GM18498 (cell line): ENCODE data around the gene ERC1.
A peak's percentile ranks its signal among the peaks of the same experiment; 100 is the strongest.

Experiments used
- ATAC-seq: cut with Tn5 transposase; IDR thresholded peaks from one replicate; pipeline ENCODE4 v1.9.1; 2021; ENCODE audit warnings: mild to moderate bottlenecking, moderate library complexity; ENCODE audit not compliant: unreplicated experiment

The ERC1 gene

DNA sequence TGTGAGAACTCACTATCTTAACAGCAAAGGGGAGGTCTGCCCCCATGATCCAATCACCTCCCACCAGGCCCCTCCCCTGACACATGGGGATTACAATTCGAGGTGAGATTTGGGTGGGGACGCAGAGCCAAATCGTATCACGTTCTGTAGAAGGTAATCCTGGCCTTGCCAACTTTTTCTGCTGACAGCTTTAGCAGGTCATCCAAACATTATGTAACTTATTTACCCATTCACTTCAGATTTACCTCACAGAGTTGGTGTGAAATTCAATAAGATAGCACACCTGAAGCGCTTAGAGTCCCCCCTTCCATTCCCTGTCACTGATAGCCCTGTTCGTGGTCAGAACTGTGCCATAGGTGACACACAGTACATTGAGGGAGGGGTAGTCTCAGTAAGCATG, 384.3 kb downstream of the ERC1 start:
- no peak for ATAC-seq

DNA sequence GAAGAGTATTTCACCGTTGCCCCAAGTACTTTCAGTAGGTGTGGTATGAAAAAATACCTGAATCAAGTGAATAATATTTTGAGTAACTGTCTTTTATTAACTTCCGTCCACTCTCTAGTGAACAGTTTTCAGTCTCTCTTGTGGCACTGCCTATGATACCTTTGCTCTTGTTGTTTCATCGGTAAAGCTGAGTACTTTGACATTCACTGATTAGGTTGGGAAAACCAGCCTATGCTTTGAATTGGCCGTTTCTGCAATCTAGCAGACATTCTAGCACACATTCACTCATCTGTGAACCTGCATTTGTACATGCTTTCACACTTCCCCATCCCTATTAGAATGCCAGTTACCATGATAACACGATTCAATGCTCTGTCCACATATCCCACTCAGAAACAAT, 386.1 kb downstream of the ERC1 start:
- ATAC-seq, result no peak

DNA sequence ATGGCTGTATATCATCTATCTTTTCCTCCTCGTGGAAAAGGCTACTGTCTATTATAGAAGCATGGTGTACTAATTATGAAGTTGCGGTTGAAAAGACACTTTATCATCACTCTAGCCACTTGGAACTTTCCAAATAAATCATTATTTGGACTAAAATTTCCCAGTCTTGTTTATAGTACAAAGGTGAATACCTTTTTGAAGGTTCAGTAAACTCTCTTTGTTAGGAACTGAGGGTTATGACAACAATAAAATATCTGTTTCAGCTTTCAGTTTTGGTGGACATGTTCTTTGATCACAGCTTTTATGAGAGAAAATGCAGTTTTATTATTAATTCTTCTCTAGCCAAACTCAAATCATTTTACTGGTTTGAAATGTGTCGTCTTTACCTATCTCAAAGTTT, 386.7 kb downstream of the ERC1 start:
- no peak for ATAC-seq

DNA sequence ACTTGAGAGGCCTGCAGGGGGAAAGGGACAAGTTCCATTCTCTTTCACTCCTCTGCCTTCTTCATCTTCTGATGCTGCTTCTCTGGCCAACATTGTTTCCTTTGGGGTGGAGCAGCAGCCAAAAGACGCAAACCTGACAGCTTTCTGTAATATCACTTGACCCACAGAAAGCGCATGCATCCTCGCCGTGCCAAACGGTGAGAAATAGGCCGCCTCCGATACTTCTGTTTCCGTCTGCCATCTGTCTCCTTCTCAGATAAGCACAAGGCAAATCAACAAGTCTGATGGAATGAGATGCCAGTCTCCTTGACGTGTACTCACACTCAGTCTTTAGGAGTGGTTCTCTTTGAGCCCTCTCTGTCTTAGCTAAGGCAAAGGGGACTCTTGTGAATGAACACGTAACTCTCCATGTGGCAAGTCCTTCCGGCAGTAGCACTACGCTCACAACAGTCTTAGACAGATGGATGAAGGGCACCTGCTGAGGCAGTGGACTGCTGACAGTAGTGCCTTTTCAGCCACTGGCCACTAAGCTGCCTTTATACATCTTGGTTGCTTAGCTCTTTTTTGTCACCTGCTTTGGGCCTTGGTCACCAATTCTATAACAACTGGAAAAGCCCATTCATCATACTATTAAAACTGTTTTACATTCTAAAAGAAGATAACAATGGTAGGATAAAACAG, 389.3 kb downstream of the ERC1 start:
- ATAC-seq, result no peak

DNA sequence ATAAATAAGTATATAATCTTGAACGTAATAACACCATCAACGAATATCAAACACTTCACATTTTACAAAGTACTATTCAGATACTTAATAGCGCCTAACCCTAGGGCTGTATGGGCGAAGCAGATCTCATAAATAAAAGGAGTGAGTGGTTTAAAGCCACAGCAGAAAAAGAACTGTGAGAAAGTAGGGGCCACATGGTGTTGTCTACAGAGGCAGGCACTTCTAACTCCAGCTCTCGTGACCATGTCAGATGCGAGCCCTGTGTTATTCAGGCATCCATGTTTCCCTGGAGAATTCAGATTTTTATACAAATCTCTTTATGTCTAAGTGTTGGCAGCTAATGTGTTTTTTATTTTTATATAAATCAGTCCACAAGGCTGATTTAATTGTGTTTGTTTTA, 391.1 kb downstream of the ERC1 start:
- no peak for ATAC-seq

DNA sequence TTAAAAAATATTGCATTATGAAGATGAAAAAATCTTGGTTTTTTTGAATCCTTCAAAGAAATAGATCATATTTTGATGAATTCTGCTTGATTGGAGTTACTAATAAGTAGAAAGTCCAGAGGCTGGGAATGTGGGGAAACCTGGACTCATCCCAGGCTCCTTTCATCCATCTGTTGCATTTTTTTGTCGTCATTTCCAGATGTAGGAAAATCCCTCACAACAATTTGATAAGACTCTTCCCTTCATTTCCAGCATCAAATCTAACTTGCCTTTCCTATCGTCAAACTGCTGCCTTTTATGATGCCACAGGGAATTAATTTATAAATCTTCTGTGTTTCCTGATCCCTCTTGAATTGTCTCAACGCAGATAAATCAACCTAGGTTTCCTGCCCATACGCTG, 391.8 kb downstream of the ERC1 start:
- ATAC-seq, result no peak

DNA sequence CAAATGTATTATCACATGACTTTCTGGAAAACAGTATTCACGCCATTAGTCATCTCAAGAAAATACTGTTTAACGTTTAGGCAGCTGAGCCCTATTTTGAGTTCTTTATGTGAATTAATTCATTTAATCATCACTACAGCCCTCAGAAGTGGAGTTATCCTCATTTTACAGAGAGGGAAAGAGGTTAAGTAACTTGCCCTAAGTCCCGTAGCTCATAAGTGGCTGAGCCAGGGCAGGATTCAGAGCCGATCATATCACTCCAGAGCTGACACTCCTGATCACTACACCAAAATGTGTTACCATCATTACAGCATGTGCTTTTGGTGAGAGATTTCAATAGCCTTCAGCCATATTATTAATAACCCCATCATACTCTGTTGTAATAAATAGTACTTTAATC, 392.7 kb downstream of the ERC1 start:
- no peak for ATAC-seq

DNA sequence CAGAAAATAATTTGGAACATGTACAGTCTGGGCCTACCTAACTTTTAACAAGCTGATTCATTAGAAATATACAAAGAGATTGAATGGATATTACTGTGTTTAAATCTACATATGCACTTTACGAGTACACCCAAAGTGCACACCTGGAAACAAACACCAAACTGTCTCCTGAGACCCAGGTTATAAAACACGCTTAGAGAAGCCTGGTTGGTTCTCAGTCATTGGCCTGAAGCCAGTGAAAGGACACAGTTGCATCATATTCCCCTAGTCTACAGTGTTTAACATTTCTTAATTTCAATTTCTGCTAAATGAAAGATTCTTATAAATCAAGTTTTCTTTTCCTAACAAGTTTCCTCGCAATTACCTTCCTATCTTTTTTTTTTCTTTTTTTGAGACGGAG, 393.9 kb downstream of the ERC1 start:
- no peak for ATAC-seq

DNA sequence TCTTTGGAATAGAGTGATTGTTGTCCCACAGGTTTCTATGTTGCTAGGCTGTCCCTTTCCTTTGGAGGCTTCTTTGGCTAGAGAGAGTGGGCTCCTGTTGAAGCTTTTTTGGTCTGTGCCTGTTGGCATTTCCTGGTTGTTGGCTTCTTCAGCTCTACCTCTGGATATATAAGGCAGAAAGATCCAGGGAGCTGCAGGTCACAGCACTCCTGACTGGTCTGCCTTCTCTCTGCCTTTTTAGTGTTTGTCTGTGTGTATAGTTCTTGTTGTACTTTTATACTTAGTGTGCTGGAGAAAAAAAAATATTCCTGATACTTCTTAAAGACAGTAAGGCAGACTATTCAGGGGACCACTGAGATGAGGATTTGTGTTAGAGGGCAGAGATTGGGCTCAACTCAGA, 400.7 kb downstream of the ERC1 start:
- ATAC-seq, result no peak

DNA sequence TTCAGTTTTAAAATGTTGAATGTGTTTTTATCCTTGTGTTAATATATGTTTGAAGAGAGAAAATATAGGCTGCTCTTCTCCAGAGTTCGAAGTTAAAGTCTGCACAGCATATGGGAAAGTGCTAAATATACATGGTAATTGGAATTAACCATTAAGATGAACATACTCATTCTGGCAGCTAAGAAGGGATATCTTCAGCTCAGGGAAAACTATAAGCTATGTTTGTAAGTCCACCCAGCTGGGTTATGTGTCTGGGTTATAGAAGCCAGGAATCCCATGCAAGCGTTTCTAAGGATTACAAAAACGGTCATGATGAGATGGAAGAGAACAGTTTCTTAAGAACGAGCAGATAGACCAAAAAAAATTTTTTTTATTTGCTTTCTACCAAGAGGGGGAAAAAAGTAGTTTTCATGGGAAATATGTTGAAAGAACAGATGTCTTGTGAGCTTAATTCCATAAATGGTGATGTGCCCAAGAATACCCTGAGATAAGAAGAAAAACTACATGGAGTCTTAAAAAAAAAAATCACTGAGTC, 404.5 kb downstream of the ERC1 start:
- no peak for ATAC-seq

DNA sequence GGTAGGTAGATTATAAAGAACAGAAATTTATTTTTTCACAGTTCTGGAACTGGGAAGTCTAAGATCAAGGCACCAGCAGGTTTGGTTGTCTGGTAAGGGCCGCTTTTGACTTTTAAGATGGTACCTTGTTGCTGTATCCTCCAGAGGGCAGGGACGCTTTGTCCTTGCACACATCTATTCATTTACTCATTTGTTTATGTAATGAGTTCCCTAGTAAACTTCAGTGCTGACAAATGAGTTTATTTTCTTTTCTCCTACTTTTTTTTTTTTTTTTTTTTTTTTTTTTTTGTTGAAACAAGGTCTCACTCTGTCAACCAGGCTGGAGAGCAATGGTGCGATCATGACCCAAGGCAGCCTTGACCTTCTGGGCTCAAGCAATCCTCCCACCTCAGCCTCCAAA, 407.6 kb downstream of the ERC1 start:
- no peak for ATAC-seq

DNA sequence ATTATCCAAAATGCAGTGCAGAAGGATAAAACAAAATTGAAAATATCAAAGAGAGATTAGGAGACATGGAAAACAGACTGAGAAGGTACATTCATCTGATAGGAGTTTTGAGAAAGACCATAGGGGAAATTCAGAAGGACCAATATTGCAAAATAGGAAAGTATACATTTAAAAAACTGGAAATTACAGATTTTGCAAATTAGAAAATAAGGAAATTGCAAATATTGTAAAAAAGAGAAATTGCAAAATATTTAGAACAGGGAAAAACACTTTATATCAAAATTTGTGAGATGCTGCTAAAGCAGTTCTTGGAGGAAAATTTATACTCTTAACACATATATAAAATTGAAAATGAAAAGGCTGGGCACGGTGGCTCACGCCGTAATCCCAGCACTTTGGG, 410.9 kb downstream of the ERC1 start:
- no peak for ATAC-seq

DNA sequence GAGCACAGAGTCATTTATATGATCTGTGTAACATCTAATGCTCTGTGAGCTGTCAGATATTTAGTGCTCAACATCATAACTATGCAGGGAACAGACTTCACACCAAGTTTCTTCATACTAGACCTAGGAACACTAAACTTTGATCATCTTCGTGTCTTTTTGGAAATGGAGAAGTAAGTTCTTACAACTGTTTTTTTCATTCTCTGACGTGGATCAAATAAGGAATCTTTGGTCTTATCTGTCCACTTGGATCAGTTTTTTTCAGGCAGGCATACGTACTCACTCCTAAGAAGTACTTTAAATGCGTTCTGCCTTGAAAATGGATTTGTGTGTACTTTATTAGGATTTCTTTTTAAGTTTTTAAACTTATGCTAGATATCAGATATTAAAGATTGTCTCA, 412.4 kb downstream of the ERC1 start:
- ATAC-seq, result no peak

DNA sequence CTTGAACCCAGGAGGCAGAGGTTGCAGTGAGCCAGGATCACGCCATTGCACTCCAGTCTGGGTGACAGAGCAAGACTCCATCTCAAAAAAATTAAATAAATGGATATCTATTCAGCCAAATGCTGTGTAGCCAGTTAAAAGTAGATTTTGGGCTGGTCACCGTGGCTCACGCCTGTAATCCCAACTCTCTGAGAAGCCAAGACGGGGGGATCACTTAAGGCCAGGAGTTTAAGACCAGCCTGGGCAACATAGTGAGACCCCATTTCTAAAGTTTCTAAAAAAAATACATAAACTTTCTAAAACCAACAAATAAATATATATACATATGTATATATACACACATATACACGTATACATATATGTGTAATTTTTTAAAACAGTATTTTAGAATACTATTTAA, 414.6 kb downstream of the ERC1 start:
- ATAC-seq, result no peak

DNA sequence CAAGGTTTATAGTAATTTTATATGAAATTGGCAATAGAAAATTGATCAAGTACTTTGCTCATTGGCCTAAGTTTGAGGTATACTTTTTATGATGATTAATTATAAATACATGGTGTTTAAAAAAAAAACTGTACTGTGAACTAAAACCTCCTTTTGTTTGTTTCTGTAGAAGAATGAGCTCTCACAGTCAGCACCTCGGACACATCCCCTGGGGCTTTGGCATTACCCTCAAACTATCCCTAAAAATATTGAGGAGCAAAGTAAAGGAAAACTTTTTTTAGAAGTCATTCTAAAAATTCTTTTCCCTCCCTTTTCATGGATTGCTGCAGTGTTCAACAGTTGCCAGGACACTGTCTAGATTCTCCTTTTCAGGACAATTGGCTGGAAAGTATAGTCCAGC, 419.8 kb downstream of the ERC1 start:
- ATAC-seq, result no peak

DNA sequence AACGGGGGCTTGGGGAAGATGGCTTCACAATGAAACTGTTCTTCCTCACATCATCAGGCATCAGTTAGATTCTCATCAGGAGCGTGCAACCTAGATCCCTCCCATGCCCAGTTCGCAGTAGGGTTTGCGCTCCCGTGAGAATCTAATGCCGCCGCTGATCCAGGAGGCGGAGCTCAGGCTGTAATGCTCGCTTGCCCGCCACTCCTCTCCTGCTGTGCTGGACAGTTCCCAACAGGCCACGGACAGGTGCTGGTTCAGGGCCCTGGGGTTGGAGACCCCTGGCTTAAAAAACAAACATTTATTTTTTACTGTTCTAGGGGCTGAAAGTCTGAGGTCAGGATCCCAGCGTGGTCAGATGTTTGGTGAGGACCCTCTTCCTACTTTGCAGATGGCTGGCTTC, 422.9 kb downstream of the ERC1 start:
- no peak for ATAC-seq

DNA sequence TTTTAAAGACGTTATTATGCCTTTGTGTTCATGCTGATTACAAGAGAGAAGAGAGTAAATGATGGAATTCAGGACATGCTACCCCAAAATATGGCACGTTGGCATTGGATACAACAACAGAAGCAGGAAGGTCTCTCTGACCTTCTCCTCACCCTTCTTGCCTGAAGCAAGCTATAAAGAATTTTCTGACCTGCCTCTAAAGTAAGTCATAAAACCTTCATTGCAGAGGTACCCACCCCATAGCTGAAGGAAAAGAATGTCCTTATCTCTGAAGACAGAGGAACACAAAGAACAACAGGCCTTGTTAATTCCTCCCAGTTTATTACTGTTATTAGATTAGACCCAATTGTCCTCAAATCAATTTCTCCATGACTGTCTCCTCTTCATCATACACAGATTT, 427.1 kb downstream of the ERC1 start:
- no peak for ATAC-seq

DNA sequence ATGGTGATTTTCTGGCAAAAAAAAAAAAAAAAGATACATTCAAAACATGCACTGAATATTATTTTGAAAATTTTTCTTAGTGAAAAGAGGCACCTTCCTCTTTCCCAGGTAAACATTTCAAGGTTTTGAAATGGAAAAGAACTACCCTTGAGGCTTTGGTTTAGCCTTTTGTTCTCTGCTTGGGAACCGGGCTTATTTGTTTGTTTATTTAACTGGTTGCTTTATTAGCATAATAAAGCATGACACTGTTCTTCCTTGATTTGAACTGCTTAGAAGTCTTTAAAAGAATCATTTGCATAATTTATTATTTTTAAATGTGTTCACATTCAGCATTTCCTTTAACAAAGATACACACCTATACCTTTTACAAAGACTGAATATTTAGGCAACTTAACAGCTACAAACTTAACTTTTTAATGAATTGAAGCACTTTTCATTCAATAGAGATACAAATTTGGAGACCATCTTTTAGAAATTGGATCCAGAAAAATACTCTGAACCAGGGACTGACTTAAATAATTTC, 428.9 kb downstream of the ERC1 start:
- no peak for ATAC-seq

DNA sequence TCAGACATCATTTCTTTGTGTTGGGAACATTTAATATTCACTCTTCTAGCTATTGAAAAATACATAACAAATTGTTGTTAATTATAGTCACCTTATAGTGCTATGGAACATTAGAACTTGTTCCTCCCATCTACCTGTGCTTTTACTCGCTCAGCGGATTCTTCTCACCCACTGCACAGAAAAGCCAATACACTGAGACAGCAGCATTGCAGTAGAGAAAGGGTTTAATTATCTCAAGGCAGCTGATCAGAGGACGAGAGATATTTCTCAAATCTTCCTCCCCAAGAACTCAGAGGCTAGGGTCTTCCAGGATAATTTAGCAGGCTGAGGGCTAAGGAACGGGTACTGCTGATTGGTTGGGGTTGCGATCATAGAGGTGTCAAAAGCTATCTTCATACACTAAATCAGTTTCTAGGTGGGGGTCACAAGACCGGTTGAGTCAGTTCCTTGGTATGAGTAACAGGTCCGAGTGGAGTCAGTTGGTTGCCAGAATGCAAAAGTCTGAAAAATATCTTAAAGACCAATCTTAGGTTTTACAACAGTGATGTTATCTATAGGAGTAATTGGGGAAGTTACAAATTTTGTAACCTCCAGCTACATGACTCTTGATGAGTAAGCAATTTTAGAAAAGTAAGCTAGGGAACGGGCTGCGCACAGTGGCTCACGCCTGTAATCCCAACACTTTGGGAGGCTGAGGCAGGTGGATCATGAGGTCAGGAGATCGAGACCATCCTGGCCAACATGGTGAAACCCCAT, 430.2 kb downstream of the ERC1 start:
- no peak for ATAC-seq

DNA sequence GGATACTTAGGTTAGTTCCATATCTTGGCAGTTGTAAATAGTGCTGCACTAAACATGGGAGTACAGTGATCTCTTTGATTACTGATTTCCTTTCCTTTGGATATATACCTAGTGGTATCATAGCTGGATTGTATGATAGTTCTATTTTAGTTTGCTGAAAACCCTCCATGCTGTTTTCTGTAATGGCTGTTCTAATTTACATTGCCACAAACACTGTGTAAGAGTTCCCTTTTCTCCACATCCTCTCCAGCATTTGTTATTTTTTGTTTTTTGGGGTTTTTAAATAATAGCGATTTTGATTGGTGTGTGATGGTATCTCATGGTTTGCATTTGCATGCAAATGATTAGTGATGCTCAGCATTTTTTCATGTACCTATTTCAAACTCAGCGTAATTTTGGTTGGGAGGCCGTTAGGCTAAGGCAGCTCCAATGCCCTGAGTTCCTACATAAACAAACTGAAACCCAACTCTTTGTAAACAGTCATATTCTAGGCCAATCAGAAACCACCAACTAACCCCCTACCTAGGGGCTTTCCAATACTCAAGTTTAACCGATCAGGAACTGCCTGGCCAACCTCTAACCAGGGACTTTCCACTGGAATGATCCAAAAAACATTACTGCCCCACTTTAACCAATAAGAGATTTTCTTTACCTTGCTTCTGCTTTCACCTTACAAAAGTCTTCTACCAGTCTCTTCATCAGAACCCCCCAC, 431.7 kb downstream of the ERC1 start:
- ATAC-seq, result peak; percentile 39

DNA sequence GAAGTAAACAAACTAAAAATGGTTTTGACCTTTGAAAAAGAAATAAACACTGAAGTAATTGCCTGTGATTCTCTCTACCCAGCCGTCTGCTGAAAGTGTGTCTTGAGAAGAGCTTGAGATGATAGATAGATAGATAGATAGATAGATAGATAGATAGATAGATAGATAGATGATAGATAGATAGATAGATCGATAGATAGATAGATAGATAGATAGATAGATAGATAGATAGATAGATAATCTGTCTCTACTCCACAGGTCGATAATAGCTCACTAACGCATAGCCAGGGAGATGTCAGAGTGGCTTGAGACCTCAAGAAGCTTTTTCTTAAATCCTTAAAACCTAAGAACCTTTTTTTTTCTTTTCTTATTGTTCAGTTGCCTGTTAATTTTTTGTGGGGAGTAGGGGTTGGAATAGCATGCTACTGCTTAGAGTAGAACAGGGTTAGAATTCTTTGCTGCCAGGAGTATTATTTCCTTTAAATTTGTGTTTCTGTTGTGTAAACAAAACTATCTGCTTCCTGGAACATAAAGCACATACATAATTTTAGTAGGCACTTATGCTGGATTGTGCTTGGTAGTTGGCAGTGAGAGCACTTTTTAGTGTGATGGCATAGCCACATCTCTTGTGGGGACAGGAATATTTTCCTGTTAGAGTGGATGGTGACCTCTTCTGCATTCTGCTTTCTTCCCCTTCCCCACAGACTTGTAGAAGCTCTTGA, 433.8 kb downstream of the ERC1 start:
- ATAC-seq, result no peak
